GM19193 (cell line): ENCODE data around the gene PTPRQ.

ENCODE experiments used
- POLR2A ChIP-seq: IDR thresholded peaks from 4 replicates; pipeline ENCODE4 v1.6.1; 2011; ENCODE audit not compliant: insufficient read depth, insufficient read length; ENCODE audit errors: extremely low read depth

Gene PTPRQ

DNA sequence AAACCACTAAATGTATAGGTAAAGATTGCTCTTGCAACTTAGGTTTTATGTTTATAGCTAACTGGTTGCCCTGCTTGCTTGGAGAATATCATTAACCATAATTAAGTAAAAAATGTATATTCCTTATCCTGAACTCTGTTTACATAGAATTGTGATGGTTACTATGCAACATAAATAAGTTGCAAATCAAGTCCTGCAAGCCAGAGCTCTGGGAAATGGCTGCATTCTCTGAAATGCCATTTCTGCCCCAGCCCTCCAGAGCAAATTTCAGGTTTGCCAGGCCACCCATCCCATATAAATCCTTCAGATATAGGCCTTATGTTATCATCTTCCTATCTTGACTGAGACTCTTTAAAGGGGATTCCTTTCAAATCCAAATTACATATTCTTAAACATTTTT is 145.0 kb downstream of the PTPRQ start:
- TF ChIP-seq POLR2A: no peak

GRCh38 chr12:80590085-80590484 is 146.1 kb downstream of the PTPRQ start:
- no peak for TF ChIP-seq POLR2A

GRCh38 chr12:80593766-80594165 is 149.7 kb downstream of the PTPRQ start:
- TF ChIP-seq POLR2A: no peak

GRCh38 chr12:80596509-80596908 is 152.5 kb downstream of the PTPRQ start:
- TF ChIP-seq POLR2A: no peak

- no peak for TF ChIP-seq POLR2A
These were observed 154.1 kb downstream of the PTPRQ start for GRCh38 chr12:80598004-80598606.

DNA sequence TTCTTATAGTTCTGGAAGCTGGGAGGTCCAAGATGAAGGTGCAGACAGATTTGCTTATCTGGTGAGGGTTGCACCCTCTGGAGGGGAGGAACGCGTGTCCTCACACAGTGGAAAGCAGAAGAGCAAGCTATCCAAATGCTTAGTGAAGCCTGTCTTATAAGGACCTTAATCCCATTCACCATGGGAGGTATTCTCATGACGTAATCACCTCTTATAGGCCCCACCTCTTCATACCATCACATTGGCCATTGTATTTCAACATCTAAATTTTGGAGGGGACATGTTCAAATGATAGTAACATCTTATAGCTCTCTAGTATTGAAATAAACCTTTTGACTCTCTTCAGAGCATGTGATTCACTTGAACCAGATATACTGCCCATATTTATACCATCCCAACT is 158.4 kb downstream of the PTPRQ start:
- no peak for TF ChIP-seq POLR2A

- TF ChIP-seq POLR2A: no peak
These were observed 163.5 kb downstream of the PTPRQ start for GRCh38 chr12:80607361-80608135.

DNA sequence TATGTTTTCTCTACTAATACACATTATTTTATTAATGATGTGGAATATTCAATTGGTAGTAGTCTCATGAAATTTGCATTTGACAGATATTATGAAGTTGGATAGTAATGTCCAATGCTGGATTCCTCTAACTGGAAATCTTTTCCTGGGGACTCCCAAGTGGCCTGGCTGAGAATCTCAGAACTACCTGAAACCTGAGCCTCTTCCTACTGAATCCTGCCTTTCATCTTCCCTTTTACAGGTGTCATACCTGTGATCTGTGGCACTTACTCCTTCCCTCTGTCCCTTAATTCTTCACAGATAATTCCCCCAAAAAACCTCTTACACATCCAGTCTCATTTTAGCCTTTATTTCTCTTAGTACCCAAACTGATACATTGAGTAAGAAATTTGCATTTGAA is 173.7 kb downstream of the PTPRQ start:
- no peak for TF ChIP-seq POLR2A

DNA sequence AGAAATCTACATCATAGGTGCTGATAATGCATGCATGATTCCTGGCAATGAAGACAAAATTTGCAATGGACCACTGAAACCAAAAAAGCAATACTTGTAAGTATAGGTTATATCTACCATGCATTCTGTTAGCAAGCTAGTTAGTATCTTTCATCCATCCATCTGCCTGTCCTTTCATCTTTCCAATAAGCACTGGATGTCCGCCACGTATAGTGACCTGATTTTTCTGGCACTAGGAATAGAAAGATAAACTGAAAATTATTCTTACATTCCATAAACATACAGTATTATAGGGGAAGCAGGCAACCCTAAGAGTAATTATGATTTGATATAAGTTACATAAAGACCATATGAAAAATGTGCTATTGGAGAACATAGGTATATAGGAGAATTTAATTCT is 176.2 kb downstream of the PTPRQ start:
- TF ChIP-seq POLR2A: no peak

GRCh38 chr12:80622271-80622670 is 178.2 kb downstream of the PTPRQ start:
- no peak for TF ChIP-seq POLR2A

GRCh38 chr12:80625051-80625450 is 181.0 kb downstream of the PTPRQ start:
- no peak for TF ChIP-seq POLR2A

DNA sequence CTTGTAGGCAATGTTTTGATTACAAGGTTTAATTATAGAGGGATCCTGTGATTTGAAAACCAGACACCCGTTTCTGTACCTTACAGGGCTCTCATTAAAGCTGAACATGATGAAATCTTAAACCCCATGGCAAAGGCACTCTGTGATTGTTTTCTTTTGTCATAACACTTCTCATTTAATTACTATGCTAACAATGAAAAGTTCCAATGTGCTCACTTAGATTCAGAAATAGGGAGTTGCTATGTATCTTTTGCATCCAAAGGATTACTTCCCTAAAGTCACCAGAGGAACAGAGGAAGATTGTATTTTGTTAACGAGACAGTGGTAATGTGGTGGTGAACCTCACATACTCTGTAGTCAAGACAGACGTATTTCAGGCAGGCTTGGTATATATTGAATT is 181.9 kb downstream of the PTPRQ start:
- TF ChIP-seq POLR2A: no peak

DNA sequence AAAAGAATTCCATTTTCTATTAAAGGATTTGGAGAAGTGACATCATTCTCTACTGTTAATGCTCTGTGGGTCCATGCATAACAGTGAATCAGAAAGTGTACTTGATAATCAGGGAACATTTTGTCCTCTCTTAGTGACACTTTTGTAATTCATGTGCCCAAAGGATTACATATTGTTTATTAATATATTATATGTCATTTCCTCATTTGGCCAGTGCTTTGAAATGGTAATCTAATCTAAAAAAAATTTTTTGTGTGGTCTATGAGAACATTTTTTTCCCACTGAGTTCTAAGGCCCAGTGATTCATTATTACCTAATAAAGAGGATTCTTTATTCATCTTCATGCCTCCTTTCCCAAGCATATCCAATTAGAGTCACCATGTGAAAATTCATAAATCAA is 183.7 kb downstream of the PTPRQ start:
- no peak for TF ChIP-seq POLR2A

GRCh38 chr12:80632835-80633234 is 188.8 kb downstream of the PTPRQ start:
- TF ChIP-seq POLR2A: no peak

GRCh38 chr12:80634903-80635302 is 190.9 kb downstream of the PTPRQ start:
- TF ChIP-seq POLR2A: no peak

DNA sequence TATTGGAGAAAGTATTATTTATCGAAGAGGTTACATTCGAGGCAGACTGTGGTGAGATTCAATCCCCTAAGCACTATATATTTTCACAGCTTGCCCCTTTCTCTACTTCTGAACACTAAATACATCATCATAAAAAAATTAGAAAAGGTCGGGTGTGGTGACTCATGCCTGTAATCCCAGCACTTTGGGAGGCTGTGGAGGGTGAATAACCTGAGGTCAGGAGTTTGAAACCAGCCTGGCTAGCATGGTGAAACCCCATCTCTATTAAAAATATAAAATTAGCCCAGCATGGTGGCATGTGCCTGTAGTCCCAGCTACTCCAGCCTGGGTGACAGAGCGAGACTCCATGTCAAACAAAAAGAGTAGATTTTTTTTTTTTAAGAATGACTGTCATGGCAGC is 192.8 kb downstream of the PTPRQ start:
- TF ChIP-seq POLR2A: no peak
